LNCAP (cell line): ENCODE results near the gene DLG1.

Source experiments
- CTCF ChIP-seq: fragments of 450-650 bp; IDR thresholded peaks from 2 replicates; pipeline ENCODE4 v1.5.1; 2017; ENCODE audit warnings: mild to moderate bottlenecking

DLG1 gene

GRCh38 chr3:197124713-197125112, 173.7 kb downstream of the DLG1 start:
- TF ChIP-seq CTCF, result no peak

GRCh38 chr3:197122394-197122793, 176.0 kb downstream of the DLG1 start:
- no peak for TF ChIP-seq CTCF

GRCh38 chr3:197117114-197117513, 181.3 kb downstream of the DLG1 start:
- TF ChIP-seq CTCF, result no peak

GRCh38 chr3:197114007-197114406, 184.4 kb downstream of the DLG1 start:
- no peak for TF ChIP-seq CTCF

- no peak for TF ChIP-seq CTCF
These were observed 186.7 kb downstream of the DLG1 start for GRCh38 chr3:197111685-197112084.

- no peak for TF ChIP-seq CTCF
These were observed 192.6 kb downstream of the DLG1 start for GRCh38 chr3:197105786-197106185.

- no peak for TF ChIP-seq CTCF
These were observed 193.7 kb downstream of the DLG1 start for GRCh38 chr3:197104738-197105137.

- TF ChIP-seq CTCF, result no peak
These were observed 194.6 kb downstream of the DLG1 start for GRCh38 chr3:197103766-197104165.
